NCI-H146 (cell line): ENCODE measurements around the gene WAS.
"Not testable (repeated sequence)": the region's sequence is repeated elsewhere in the genome, so short reads cannot be mapped to it uniquely, and the experiment has no call there.

Source experiments
- DNase-seq: peaks from one replicate; lab custom pipeline; 2025; lab: John Stamatoyannopoulos, UW

WAS gene

DNA sequence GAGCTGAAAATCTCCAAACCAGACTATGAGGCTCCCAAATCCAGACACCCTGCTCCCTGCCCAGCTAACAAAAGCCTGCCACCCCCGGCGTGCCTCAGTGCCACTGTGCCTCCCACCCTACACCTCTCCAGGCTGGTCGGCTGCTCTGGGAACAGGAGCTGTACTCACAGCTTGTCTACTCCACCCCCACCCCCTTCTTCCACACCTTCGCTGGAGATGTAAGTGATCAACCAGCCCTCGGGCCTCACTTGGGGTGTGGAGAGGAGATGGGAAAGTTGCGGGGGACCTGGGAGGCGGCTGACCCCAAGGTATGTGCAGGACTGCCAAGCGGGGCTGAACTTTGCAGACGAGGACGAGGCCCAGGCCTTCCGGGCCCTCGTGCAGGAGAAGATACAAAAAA lies 1.8 kb downstream of the WAS start:
- no peak for DNase-seq

DNA sequence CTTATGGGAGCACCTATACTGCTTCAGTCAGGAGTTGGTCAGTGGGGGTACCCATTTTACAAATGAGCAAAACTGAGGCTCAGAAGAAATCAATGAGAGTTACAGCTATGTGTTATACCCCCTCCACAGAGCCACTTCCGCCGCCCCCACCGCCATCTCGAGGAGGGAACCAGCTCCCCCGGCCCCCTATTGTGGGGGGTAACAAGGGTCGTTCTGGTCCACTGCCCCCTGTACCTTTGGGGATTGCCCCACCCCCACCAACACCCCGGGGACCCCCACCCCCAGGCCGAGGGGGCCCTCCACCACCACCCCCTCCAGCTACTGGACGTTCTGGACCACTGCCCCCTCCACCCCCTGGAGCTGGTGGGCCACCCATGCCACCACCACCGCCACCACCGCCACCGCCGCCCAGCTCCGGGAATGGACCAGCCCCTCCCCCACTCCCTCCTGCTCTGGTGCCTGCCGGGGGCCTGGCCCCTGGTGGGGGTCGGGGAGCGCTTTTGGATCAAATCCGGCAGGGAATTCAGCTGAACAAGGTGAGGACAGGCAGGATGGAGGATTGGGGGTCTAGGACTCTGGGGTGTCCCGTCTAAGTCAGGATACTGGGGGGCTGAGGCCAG lies 5.0 kb downstream of the WAS start:
- DNase-seq: no peak

- no peak for DNase-seq
These were observed 5.8 kb downstream of the WAS start for GRCh38 chrX:48689208-48689920.

GRCh38 chrX:48691746-48692145 lies 8.1 kb downstream of the WAS start:
- DNase-seq: not testable (repeated sequence)

DNA sequence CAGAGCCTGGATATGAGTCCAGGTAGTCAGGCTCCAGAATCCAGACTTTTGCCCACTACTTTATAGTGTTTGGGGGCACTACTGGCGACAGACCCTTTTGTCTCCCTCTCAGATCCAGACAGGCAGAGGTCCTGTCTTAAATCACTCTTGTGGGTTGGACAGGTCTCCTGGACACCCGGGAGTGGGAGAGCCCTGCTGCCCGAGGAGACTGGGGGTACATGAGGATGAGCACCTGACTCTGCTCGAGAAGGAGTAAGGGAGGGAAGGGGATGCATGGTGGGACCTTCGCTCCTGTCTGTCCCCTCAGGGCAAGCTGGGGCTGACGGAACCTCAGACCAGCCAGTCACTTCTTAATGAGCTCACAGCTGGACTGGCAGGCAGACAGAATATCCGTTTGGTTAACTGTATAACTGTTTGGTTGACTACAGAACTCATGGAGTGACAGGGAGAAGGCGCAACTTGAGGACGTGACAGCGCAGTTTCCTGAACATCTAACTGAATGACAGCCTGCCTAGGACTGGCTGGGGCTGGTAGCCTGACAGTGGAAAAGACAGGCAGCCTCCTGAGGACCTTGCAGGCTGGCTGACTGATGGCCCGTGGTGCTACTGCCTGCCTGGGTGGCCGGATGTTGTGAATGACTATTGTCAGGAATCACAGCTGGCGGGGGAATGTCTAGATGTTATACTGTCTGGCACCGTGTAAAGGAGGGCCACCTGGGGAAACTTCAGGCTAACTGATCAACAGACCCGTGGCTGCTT lies 11.4 kb downstream of the WAS start:
- DNase-seq: peak; percentile 42

- DNase-seq: no peak
These were observed 11.9 kb downstream of the WAS start for GRCh38 chrX:48695534-48695896.

DNA sequence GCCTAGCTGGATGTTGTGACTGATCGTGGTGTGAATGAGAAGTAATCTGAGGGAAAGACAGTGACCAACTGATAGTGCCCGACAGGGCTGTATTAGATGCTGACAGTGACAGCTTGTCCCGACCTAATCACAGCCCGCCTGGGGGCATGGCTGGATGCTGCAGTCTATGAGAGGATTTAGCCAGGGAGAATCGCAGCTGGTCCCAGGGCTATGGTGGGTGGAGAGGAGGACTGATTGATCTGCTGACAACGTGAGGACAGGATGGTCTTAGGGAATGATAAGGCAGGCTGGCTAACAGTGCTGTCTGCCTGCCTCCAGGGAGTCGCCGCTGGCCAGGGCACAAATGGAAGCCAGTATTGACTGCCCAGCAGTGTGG lies 12.3 kb downstream of the WAS start:
- DNase-seq: no peak

GRCh38 chrX:48696301-48696908 lies 12.8 kb downstream of the WAS start, which contains the start of gene SUV39H1:
Gene SUV39H1 (plus strand): TSS chrX:48696734. CDS start chrX:48696785, 51 bp downstream.
- peak; percentile 87 for DNase-seq

DNA sequence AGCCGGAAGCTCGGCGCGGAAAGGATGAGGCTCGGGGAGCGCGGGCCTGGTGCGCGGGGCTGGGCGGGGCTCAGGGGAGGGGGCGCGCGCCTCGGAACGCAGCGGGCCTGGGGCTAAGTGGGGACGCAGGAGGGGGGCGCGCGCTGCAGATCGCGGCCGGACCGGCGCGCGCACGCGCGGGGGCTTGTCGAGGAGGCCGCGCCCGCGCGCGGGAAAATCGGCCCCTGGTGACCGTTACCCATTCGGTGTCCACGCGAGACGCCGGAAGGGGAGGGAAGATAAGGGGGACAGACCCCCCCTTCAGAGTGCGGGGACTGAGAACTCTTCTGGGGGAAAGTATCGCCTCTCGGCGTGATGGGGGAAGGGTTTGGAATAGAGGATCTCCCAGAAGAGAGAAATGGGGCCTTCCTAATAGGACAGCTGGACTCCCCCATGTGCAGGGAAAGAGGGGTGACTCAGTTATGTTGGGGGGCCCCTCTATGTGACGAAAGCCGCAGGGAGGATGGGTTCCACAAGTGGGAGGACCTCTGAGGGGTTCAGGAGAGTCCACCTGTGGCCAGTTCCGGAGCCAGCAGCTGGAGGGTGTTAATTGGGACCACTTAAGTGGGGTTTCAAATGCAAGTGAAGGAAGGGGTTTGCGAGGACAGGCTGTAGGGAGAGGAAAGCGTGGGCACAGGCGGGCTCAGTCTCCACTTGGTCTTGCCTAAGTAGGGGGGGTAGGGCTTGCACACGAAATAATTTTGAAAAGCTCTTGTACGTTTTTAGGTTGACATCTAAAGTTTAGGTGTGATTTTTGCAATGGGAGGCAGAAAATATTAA lies 13.5 kb downstream of the WAS start:
- DNase-seq: peak; percentile 64

- DNase-seq: no peak
These were observed 14.7 kb downstream of the WAS start for GRCh38 chrX:48698306-48698705.

GRCh38 chrX:48700246-48700645 lies 16.6 kb downstream of the WAS start:
- DNase-seq: no peak

- no peak for DNase-seq
These were observed 17.5 kb downstream of the WAS start for GRCh38 chrX:48700951-48701653.

DNA sequence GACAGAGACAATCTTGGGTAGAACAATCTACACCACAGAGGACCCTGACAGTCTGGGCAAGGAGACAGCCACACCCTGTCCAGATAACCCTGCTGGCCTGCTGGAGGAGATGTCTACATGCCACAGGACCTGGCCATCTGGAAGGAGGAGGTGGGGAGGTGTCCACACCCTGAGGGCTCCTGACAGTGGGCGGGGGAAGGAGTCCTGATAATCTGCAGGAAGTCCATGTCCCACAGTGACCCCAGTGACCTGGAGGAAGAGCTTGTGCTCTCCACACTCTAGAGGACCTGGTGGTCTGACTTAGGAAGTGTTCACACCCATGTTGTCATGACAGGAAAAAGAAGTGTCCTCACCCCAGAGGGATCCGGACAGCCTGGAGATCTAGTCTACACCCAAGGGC lies 18.4 kb downstream of the WAS start:
- DNase-seq: no peak

DNA sequence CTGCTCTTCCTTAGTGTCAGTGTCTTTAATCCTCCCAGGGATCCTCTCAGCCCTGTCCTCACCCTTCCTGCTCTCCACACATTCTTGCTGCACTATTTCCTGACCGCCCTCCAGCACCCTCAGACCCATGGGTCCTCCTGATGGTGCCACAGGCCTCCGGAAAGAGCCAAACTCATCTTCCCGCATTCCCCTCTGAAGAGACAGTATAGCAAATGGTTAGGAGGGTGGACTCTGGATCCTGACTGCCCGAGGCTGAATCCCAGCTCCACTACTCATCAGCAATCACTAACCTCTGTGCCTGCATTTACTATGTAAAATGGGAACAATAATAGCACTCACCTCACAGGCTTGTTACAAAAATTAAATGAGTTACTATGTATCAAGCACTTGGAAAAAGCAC lies 19.1 kb downstream of the WAS start:
- no peak for DNase-seq

DNA sequence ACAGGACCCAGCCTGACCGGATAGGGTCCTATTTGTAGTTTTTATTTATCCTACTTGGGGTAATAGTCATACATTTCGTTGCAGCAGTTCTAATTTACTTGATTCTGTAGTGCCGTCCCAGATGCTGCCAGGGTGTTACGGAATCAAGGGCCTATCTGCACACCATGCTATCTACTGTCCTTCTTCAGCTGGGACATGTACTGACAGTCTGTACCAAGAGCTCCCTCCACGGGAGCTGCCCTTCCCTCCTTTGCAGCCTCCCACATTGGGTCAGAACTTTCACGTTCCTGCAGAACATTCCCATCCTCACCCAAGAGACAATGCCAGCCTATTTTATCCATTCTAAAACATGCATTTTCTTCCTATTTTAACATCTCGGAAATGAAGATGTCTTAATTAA lies 19.6 kb downstream of the WAS start:
- DNase-seq: no peak

DNA sequence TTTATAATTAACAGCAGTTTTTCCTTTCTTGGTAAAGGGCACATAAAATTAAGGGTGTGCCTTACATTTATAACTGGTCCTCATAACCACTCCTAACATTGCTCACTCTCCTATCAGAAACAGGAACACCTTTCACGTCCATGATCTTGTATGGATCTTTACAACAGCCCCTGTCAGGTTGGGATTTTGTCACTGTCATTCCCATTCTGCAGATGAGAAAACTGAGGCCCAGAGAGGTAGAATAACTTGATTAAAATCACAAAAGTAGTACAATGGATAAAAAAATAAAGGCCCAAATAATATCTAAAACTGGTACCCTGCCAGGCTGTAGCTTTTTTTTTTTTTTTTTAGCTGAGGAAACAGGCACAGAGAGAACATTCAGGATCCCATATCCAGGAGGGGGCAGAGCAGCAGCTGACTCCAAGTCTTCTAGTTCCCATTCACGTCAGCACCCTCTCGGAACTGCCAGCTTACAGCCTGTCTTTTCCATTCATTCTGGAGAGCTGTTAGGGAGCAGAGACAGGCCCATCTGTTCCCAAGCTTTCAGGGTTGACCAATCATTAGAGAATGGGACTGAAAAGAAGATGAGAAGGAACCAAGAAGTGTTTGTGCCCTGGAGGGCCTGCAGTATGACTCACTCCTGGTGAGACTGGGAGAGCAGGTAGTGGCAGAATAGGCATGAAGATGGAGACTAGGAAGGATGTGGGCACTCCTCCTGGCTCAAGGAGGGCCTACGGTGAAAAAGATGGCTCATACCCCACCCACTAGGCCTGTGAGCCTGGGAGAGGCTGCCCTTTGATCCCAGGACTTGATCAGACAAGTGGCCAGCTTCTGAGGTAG lies 20.3 kb downstream of the WAS start:
- no peak for DNase-seq

GRCh38 chrX:48705871-48706270 lies 22.3 kb downstream of the WAS start:
- DNase-seq: no peak

GRCh38 chrX:48709522-48710112 lies 26.0 kb downstream of the WAS start:
- DNase-seq: no peak

DNA sequence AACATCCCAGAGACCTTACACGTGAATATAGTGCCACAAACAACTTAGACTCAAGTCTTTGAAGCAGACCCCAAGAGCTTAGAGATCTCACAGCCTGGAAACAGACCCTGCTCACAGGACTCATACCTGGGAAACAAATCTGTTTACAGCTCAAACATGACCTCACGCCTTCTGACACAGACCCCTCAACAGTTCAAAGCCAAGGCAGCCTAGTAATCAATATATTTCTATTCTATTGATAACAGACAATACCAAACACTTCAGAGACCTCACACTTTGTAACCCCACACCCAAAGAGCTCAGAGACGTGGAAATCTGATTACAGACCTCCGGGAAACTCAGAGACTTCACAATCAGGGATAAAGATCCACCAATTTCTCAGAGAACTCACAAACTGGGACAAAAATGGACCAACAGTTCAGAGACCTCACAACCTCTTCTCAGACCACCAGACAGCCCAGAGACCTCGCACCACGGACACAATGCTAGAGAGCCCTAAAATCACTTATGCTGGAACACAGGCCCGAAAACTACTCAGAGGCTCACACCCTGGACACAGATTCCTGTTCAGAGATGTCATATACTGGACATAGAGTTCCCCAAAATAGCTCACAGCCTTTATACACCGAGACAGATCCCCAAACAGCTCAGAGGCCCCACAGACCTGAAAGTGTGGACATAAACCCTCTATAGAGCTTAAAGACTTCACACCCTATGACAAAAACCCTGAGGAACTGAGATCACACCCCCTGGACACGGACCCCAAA lies 27.7 kb downstream of the WAS start:
- DNase-seq: no peak
